GM21515 (cell line): ENCODE measurements around the gene FAM107A.

Source experiments
- ATAC-seq: cut with Tn5 transposase; IDR thresholded peaks from one replicate; pipeline ENCODE4 v1.9.1; 2021; ENCODE audit not compliant: unreplicated experiment

Gene FAM107A, protein sequence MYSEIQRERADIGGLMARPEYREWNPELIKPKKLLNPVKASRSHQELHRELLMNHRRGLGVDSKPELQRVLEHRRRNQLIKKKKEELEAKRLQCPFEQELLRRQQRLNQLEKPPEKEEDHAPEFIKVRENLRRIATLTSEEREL

DNA sequence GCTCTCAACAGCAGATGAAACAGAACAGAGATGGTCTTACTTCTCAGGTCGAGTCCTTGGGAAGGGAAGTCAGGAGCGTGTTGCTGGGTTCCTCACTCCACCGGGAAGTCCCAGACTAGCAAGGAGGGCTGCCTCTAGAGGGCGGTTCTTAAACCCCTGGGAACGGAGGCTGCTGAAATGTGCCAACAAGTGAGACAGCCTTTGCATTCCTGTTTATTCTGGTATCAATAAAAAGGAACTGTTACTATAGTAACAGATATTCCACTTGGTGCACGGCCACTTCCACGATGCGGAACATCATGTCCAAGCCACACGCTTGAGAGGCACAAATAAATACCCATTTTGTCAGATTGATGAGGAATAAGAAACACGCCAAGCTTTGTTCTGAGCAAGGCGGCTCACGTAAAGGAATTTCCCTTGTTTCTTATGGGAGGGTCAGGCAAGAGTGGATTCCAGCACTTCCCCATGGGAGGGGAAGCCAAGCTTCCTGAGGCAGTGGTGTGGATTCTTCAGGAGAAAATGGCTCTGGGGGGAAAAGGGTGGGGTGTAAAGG lies at the start of gene FAM107A:
FAM107A (minus strand) TSS at position 123 of the 553 bp plus-strand sequence. CDS start 7,531 bp downstream, outside the sequence.
- ATAC-seq, result no peak

GRCh38 chr3:58625196-58625824 lies 48.1 kb upstream of the FAM107A start:
- no peak for ATAC-seq

- ATAC-seq, result no peak
Observed at GRCh38 chr3:58624550-58624949, 47.4 kb upstream of the FAM107A start.

DNA sequence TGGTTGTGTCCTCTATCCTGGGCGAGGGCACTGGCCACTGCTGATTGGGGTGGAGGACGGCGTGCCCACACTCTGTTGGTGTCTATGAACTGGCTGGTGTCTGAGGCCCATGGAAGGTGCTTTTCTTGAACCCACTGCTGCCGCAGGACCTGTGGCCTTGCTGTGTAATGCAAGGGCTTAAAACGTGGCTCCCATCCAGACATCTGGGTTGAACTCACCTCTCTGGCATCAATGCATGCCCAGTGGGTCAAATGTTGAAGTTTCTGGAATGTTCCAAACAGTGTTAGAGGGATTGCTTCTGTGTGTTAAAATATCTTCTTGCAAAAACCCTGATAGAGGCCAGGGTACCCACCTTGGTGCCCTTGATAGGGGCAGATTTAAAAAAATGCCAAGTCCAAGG lies 46.8 kb upstream of the FAM107A start:
- no peak for ATAC-seq

GRCh38 chr3:58623478-58623877 lies 46.3 kb upstream of the FAM107A start:
- no peak for ATAC-seq

- no peak for ATAC-seq
Observed at GRCh38 chr3:58622892-58623291, 45.7 kb upstream of the FAM107A start.

- no peak for ATAC-seq
Observed at GRCh38 chr3:58622436-58622835, 45.2 kb upstream of the FAM107A start.

DNA sequence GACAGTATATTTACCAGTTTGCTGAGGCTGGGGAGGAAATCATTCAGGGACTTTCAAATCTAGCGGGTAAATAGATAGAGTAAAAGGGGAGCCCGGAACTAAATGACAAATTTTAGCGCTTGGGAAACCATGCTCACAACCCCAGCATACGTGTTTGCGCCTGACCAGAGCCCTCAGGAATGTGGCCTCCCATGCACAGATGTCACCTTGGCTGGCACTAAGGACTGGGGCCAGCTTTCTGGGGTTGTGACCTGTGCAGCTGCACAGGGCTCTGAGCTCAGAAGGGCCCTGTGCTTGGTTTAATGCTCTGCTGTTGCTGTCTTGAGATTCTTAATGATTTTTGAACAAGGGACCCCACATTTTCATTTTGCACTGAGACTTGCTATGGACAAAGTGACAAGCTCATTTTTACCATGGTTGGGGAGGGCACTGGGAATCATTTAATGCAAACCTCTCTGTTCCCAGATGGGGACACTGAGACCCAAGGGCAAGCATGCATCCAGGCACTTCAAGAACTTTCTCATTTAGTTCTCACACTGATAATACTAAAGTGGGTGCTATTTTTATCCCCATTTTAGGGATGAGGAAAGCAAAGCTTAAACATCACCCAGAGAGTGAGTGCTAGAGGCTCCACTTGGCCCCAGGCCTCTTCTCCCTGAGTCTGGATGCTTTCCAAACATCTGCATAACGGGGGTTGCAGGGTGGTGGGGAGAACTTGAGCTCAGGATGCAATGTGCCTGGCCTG lies 44.1 kb upstream of the FAM107A start:
- no peak for ATAC-seq

DNA sequence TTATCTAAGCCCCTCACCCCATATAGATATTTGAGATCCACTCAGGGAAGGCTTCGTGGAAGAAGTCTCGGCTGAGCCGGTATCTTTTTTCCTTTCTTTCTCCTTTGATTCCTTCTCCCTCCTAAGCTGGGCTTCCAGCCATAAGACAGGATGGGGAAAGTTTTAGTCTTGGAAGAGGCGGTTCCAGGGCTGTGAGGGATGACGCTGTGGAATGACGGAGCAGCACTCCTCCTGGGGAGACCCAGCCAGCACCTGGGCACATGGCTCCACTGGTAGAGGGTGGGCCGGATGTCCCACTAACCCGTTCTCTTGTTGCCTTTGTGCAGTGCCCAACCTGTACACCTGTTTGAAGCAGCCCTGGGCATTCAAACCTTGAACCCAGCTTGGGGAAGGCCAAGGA lies 43.2 kb upstream of the FAM107A start:
- ATAC-seq, result no peak

- no peak for ATAC-seq
Observed at GRCh38 chr3:58617338-58617761, 40.2 kb upstream of the FAM107A start.

DNA sequence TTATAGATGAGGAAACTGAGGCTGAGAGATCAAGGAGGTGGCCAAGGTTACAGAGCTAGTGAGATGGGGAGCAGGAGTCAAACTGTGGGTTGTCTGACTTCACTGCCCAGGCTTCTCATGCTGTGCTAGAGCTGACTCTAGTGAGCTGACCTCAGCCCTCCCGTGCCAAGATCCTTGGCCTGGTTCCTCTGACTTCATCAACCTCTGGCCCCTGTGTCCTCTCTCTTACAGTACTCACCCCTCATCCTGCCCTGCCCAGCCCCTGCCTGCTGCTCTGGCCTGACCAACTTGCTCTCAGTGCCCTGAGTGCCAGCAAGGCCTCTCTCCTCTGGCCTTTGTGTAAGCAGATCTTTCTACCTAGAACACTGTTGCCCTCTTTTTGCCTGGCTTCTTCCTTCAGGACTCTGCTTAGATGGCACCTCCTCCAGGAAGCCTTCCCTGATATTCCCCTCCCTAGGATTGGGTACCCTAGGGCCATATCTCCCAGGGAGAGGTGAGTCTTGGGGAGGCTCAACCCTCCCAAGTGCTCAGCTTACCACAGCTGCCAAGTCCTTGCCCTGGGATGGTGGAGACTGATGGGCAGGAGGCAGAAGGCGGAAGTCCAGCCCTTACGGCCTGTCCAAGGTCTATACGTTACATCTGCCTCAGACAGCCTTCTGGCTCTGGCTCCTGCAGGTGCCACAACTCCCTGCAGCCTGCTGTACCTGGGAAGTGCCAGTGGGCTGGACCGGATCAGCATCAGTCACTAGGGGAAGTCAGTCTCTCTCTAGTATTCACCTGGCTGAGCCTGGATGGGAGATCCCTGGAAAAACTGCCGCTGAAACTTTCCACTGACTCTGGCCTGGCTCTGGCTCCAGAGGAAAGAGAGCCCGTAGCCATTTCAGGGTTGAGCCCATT lies 36.3 kb upstream of the FAM107A start:
- no peak for ATAC-seq

DNA sequence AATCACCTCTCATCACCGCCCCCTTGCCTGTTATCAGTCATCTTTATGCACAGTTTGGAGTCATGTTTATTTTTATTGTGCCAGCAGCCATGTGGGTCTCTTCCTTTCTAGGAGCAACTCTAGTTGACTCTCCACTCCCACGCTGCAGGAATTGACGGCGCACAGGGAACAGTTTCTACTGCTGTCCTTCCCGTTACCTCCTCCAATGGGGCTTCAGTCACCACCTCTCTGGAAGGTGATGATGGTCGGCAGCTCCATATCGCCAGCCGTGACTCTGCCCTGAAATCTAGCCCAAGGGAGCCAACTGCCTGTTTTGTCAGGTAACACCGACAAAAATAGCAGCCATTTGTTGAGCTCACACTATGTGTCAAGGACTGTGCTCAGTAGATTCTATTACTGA lies 35.6 kb upstream of the FAM107A start:
- ATAC-seq, result no peak

- ATAC-seq, result no peak
Observed at GRCh38 chr3:58609990-58610389, 32.8 kb upstream of the FAM107A start.

DNA sequence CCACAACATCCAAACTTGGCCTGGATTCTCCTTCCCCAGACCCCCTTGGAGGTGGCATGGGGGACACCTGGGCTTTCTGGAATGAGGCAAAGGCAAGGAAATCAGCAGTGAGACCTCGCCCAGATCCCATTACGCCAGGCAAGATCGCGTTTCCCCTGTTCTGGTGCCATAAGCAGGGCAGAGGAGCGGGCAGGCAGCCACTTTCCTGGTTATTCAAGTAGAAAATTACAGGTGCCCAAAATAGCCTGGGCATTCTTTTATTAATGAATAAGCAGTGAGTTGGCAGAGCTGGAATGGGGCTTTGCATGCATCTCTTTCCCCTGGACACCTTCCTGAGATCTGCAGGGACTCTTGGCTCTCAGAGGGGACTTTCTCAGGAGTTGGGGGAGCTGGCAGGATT lies 31.5 kb upstream of the FAM107A start:
- ATAC-seq, result no peak

- no peak for ATAC-seq
Observed at GRCh38 chr3:58607816-58608215, 30.6 kb upstream of the FAM107A start.

DNA sequence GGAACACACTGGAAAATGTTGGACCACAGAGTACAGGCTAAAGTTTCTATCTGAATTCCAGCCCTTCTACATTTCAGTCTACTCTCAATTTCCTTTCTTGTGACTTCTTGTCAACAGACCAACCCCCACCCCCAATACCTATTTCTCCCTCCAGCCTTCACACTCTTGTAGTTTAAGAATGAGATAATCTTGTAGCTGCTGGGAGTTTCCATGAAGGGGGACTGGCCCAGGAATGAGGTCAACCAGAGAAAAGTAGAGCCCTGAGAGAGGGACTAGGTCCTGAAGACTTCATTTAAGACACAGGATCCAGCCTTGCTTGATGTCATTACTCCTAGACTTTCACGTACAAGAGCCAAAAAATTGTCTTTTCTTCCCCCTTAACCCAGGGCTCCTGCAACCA lies 29.5 kb upstream of the FAM107A start:
- ATAC-seq, result no peak

DNA sequence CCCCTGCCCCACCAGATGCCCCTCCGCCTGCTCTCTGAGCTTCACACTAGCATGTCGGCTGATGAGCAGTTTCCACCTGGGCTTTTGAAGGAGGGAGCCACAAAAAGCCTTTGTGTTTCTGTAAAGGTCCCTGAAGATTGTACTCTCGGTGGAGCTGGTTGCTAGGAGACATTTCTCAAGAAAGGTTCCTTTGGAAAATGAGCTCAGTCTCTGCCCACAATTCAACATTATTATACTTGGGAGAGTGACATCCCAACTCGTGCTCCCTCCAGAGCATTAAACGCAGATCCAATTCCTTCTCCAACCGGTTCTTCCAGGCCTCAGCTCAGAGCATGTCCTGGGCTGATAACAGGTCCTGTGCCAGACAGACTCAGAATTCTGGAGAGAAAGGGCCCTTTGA lies 26.8 kb upstream of the FAM107A start:
- ATAC-seq, result no peak

DNA sequence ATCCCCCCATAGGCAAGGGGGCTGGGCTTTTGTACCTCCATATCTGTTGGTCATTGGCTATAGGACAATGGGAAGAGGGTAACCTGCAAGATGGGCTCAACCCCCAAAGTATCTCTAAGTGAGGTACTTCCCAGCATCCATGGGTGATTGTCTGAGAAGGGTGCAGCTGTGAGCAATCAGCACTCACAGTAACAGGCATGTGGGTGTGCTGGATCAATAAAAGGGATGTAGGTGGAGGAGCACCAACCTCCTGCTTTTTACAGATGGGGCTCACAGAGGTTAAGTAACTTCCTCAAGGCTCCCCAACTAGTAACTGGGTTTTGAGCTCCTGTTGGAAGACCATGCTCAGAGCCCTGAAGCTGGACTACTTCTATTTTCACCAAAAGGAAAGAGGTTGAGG lies 26.4 kb upstream of the FAM107A start:
- no peak for ATAC-seq

GRCh38 chr3:58597770-58598310 lies 20.6 kb upstream of the FAM107A start:
- ATAC-seq, result no peak

DNA sequence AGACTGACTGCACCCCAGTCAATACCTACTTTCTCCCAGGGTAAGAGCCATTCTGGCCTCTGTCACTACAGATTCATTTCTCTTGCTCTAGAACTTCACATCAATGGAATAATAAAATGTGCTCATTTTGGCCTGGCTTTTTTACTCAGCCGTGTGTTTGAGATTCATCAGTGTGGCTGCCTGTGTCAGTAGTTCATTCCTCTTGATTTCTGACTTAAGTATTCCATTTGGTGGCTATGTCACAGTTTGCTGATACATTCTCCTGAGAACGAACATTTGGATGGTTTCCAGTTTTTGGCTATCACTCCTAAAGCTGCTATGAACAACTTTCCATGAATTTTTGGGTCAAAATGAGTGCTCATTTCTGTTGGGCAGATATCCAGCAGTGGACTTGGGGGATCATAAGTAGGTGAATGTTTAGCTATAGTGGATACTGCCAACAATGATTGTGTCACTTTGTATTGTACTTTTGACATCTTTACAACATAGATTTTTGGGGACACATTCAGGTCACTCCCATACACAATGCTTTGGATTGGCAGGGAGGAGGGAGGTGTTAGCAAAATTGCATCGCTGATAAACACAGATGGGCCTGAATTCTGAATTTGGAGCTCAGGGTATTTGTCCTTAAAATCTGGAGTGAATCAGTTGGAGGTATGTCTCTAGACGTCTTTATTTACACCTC lies 19.8 kb upstream of the FAM107A start:
- ATAC-seq, result no peak
